Measurements from ENCODE around the gene CLK1. TPM values are rescaled to one million over a fixed set of nuclear protein-coding genes. Genes with fewer than 3 reads are reported as not detected.

The CLK1 gene

Small RNA genes within 50 kb of the gene (small RNA-seq; reads per million reads assigned to genes)
- gene RF00019 (not detected), gene RNA5SP115 (not detected), gene RNU6-312P (not detected), gene RNU6-31P (not detected), gene RNU6-762P (not detected)
